Iris pigment epithelial cell (primary cell): ENCODE measurements around the gene MOCS2.
A peak's percentile ranks its signal among the peaks of the same experiment; 100 is the strongest.

ENCODE experiments used
- DNase-seq: peaks from one replicate; pipeline ENCODE4 v3.0.0-alpha.2; 2011; ENCODE audit warnings: low read depth

The MOCS2 gene

GRCh38 chr5:53092242-53092641, 17.3 kb downstream of the MOCS2 start:
- DNase-seq, result no peak

- peak; percentile 63 for DNase-seq
Measured at GRCh38 chr5:53091289-53091688, 18.3 kb downstream of the MOCS2 start.

GRCh38 chr5:53090229-53090628, 19.3 kb downstream of the MOCS2 start:
- no peak for DNase-seq

- DNase-seq, result peak; percentile 78
Measured at GRCh38 chr5:53089481-53089991, 20.0 kb downstream of the MOCS2 start.

- DNase-seq, result no peak
Measured at GRCh38 chr5:53087621-53088121, 21.9 kb downstream of the MOCS2 start.

- DNase-seq, result no peak
Measured at GRCh38 chr5:53087171-53087570, 22.4 kb downstream of the MOCS2 start.

- DNase-seq, result no peak
Measured at GRCh38 chr5:53084546-53085255, 24.9 kb downstream of the MOCS2 start.

GRCh38 chr5:53083927-53084326, 25.6 kb downstream of the MOCS2 start:
- DNase-seq, result no peak

- no peak for DNase-seq
Measured at GRCh38 chr5:53080271-53080670, 29.3 kb downstream of the MOCS2 start.

GRCh38 chr5:53076014-53076583, 33.5 kb downstream of the MOCS2 start:
- no peak for DNase-seq

GRCh38 chr5:53073348-53073747, 36.2 kb downstream of the MOCS2 start:
- DNase-seq, result peak; percentile 24

- DNase-seq, result peak; percentile 26
Measured at GRCh38 chr5:53071738-53072137, 37.8 kb downstream of the MOCS2 start.

- no peak for DNase-seq
Measured at GRCh38 chr5:53071298-53071697, 38.3 kb downstream of the MOCS2 start.

- peak; percentile 85 for DNase-seq
Measured at GRCh38 chr5:53069626-53070025, 39.9 kb downstream of the MOCS2 start.

- no peak for DNase-seq
Measured at GRCh38 chr5:53068291-53068836, 41.2 kb downstream of the MOCS2 start.

GRCh38 chr5:53067641-53068040, 41.9 kb downstream of the MOCS2 start:
- DNase-seq, result peak; percentile 65

- DNase-seq, result no peak
Measured at GRCh38 chr5:53066088-53066487, 43.5 kb downstream of the MOCS2 start.

GRCh38 chr5:53063791-53064190, 45.8 kb downstream of the MOCS2 start:
- peak; percentile 48 for DNase-seq

- DNase-seq, result peak; percentile 61
Measured at GRCh38 chr5:53063176-53063575, 46.4 kb downstream of the MOCS2 start.

GRCh38 chr5:53059281-53059680, 50.3 kb downstream of the MOCS2 start:
- DNase-seq, result peak; percentile 43

- no peak for DNase-seq
Measured at GRCh38 chr5:53055365-53055764, 54.2 kb downstream of the MOCS2 start.

- no peak for DNase-seq
Measured at GRCh38 chr5:53053364-53053763, 56.2 kb downstream of the MOCS2 start.

GRCh38 chr5:53052499-53052898, 57.1 kb downstream of the MOCS2 start:
- DNase-seq, result no peak
